Activated CD4-positive, alpha-beta T cell treated with anti-CD3 and anti-CD28 coated beads, Interleukin-2, Interleukin-6, amounts not matched to agents 100 ng/mL and 50 ng/mL, durations not matched to agents 16 hours and 8 hours (primary cell): ENCODE measurements around the gene GNAQ.

Source experiments
- DNase-seq: peaks from one replicate; pipeline ENCODE4 v3.0.0-alpha.2; 2020

GNAQ gene

DNA sequence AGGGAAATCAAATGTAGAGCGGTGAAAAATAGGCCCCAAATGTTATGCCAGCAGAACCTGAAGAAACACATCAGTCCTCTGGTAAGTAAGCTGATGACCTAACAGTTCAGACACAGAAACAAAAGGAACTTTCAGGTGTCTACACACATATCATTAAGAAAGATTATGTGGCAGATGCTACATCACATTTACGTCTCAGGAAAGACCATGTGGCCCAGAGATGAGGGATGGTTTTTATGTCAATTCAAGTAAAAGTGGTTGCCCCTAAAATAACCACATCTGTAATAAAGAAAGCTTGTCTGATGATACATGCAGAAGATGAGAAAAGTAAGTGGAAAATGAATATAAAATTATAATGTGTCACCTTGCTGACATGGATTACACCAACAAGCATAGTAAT, 31.4 kb downstream of the GNAQ start:
- DNase-seq: no peak

DNA sequence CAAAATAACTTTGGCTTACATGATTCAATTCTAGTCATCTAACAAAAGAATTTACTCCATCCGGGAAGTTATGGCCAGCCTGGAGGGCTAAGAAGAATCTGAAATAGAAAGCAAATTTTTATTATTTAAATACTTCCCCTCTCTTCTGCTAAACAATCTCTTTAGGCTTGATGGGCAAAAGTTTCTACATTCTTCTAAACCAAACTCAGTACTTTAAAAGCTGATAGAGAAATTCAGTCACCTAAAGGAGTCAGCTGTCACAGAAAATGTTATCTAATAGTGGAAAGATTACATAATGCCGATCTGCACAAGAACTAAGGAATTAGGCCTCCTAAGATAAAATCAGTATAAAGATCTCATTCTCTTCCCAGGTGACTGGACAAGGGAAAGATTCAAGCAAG, 32.4 kb downstream of the GNAQ start:
- DNase-seq: no peak

DNA sequence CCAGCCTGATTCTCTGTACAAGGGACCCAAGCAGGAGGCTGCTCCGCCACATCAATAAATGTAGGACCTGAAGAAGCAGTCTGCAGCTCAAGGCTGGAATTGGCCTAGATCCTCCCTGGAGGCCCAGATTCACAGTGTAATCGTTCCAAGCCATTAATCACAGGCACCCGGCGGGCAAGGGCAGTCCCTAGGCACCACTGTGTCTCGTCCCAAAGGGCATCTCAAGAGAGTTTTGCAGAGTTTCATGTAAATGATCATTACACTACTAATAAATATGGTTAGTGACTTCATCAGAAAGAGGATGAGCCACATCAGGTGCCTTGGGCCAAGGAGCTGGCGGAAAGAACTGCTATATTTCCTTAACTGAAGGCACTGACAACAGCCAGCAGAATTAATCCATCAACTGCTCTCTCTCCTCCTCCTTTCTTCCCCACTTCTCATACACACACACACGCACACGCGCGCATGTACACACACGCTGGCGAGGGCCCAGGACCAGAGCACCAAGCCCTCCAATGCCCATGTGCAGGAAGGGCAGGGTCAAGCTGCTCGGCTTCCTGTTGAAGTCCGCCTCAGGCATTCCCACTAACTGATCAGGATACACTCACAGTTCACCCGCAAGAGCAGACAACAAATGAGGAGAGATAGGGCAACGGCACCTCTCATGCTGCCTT, 33.9 kb downstream of the GNAQ start:
- DNase-seq: no peak

DNA sequence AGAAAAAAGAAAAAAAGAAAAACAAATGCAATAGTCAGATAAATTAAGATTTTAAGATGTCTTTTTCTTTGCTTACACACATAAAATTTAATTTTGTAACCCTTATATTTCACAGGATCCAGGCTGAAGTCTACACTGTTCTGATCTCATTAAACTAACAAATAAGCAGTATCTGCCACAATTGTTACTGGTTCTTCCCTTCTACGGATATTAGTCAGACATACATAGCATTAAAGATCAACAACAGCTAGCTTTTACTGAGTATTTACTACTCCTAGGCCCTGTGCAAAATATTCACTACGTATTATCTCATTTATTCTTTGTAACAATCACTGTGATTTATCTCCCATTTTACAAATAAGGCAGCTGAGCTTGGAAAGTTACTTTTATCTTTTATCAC, 34.9 kb downstream of the GNAQ start:
- no peak for DNase-seq

DNA sequence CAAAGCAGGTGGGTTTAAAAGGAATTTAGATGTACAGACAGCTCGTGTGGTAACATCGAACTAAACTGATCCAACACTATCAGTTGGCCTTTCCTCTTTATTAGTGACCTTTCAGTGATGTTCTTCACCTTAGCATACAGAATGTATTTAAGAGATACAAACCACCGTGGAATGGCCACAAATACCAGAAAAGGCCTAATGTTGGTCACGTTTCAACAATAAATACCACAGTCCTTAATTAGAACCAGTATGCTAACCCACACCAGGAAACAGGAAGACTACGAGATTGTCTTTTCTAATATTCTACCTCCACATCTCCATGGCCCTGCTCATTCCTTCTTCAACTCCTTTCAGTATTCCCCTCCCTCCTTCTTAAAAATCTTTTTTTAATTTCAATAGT, 40.4 kb downstream of the GNAQ start:
- no peak for DNase-seq

DNA sequence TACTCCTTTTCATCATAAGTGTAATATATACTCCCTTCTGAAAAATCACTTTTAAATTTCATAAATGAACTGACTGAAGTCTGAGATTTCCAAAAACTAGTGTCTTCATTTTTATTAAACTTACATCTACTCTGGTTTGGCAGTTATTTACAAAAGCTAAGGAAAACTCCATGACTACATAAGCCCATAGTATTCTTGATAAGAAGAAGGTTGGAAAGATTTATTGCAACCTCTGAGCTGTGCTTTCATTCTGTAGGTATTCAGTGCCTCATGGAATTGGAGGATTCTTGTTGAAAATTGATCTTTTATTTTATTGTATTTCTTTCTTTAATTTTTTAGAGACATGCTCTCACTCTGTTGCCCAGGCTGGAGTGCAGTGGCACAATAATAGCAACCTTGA, 41.7 kb downstream of the GNAQ start:
- DNase-seq: no peak

DNA sequence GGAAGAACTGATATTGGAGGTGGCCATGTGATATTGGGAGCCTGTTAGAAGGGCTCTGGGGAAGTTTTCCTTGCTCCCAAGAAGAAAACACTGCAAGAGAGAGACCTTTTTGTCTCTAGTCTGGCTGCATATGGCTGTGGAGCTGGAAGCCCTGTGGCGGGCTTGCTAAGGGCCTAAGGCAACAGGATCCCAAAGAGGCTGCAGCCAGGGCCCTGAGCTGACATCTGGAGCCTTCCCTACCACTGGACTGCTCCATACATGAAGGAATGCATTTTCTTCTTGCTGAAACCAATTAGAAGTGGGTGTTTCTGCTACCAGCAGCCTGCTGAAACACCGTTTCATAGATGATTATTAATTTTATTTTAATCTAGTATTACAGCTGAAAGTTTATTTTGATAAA, 42.2 kb downstream of the GNAQ start:
- no peak for DNase-seq

DNA sequence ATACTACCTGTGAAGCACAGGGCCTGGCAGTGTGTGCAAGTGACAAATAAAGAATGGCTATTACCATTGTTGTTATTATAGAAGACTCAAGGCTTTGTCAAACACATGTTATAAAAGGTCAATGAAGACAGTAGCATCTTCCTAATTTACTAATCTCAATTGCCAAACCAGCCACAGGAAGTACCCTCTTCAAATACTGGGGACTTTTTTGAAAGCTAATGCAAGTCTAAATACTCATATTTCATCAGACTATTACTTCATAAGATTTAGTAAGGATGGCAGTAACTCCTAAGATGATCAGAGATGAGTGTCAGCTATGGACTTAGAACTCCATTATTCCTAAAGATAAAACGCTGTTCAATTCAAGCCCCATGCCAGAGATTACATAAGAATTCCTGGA, 43.0 kb downstream of the GNAQ start:
- no peak for DNase-seq

DNA sequence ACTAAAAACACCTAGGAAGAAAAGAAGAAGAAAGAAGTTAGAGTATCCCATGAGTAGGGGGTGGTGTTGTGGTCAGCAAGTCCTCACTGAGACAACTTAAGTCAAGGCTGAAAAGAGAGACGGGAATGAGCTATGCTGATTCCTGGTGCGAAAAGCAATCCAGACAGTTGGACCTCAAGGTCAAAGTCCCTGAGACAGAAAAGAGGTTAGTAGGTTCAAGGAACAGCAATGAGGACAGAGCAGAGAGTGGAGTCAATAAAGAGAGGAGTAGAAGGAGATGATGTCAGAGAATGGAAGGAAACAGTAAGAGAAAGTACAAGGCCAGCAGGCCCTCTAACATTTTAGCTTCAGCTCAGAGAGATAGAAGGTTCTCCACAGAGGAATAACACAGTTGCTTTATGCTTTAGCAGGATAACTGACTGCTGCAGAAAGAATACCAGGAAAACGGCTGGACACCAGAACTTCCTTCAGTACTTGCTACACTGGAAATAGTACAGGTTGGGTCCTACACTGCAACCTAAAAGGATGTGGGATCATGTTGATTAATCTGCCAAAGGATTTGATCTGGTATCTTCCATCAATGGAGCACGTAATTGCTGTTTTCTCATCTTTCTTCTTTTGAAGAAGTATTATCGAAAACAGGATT, 43.6 kb downstream of the GNAQ start:
- no peak for DNase-seq

DNA sequence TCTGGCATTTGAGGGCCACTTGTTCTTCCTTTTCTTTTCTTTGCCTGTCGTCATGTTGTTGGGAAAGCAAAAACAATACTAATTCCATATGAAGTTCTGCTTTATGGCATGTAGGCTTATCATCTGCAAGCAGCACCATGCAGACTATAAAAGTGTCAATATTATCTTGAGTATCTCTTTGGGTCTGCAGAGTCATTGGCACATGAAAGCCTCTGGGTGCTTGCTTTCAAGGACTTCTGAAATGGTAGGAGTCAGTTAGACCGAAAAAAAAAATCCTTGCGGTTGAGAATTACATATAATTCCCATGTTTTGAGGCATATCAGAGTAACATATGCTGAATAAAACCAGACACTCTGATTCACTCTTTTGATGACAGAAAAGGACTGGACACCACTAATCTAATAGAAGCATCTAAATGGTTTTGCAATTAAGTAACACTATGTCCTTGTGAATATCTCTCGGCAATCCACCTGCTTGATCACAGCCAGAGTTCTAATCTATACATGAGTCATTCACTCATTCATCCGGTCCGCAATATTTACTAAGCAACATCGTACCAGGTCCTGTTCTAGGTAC, 44.4 kb downstream of the GNAQ start:
- DNase-seq: no peak

DNA sequence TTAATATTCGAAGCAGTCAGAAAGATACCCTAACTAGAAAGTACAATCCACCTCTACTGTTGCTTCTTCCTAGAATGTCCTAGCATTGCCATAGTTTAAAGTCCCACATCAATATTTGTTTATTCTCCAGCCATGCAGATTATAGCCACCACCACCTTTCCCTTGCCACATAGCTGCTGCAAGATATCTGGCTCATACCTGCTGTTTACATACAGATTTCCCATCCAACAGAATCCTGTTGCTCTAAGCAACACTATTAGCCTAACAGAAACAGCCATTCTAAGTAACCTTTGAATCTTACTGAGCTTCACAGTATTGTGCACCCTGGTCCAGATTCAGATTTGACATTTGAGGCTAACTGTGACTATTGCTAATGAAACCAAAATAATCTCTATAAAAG, 45.6 kb downstream of the GNAQ start:
- DNase-seq: no peak

DNA sequence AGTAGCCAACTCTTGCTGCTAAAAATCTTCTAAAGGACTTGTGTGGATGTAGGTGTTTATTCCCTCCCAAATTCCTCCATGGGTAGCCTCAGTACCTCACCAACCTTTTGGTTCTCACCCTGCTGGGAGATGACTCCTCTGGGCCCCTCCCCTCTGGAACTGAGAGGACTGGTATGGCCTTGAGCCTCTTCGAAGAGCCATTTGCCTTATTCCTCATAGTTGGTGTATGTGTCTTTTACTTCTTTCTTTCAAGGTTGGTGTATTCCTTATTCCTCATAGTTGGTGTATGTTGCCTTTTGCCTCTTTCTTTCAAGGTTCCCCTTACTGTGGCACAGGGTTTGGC, 48.3 kb downstream of the GNAQ start:
- DNase-seq: no peak

DNA sequence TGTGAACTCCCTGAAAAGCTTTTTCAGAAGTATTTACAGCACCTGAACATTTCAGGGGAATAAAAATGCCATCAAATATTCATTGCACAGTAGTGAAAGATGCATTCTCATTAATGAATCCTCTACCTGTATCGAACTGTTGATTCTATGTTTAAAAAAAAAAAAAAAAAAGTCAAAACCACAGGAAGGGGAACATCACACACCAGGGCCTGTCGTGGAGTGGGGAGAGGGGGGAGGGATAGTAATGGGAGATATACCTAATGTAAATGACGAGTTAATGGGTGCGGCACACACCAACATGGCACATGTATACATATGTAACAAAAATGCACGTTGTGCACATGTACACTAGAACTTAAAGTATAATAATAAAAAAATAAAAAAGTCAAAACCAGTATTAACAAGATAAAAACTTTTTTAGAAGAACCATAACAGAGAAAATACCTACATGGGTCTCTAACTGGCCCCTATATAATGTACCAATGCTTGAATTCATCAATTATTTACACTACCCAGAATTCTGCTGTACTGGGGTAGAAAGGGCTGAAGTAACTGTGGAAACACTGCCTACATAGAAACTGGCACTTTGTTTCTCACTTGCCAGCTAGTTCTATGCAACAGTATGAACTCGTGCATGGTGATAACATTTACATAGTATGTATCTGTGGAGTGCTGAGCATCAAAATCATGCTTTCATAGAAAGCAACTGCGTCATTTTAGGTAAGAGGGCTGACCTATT, 48.9 kb downstream of the GNAQ start:
- no peak for DNase-seq

DNA sequence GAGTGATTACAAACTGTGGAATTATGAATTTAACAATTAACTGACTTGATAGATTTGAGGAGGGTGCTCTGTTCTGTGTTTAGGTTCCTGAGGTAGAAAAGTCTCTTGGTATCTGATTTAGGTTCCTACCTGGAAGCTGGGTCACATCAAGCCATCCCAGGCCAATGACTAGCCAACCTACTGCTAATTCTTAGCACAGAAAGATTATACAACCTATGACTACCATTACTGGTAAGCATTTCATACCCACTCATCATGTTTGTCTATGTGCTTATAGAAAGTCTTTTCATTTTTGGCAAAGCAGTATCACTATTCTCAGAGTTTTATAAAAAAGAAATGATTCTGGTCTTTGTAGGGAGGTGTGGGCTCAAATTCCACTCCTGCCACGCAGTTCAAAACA, 49.7 kb downstream of the GNAQ start:
- no peak for DNase-seq

DNA sequence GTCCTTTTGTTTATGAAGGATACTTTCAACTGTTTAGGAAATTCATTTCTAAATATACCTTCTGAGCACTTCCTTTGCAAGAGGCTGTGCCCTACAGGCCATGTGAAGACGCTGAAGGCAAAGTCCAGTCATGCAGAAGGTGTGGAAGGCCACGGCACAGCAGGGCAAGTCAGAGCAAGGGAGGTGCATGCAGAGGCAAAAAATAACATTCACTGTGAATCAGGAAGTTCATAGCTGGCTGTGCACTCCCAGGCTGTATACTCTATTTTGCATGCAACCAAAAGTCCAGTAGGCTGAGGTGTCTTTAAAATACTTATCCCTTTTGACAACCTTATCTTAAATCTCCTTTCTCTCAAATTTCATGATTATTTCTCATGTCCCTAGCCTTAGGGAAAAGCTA, 50.3 kb downstream of the GNAQ start:
- DNase-seq: no peak

DNA sequence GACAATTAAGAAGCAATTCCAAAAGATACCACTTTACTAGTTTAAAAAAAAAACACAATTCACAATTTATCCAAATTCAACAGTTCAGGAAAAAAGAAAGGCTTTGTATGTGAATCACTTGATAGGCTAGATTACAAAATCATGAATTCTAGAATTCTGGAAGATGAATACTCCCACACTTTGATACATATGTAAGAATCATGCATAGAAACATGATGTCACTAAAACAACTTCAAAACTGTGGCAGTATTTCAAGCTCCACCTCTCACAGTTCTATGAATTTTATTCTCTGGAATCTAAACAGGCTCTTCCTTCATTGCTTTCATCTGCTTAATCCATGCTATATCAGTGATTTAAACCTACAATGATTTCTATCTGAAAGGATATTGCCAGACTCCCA, 51.0 kb downstream of the GNAQ start:
- DNase-seq: no peak

DNA sequence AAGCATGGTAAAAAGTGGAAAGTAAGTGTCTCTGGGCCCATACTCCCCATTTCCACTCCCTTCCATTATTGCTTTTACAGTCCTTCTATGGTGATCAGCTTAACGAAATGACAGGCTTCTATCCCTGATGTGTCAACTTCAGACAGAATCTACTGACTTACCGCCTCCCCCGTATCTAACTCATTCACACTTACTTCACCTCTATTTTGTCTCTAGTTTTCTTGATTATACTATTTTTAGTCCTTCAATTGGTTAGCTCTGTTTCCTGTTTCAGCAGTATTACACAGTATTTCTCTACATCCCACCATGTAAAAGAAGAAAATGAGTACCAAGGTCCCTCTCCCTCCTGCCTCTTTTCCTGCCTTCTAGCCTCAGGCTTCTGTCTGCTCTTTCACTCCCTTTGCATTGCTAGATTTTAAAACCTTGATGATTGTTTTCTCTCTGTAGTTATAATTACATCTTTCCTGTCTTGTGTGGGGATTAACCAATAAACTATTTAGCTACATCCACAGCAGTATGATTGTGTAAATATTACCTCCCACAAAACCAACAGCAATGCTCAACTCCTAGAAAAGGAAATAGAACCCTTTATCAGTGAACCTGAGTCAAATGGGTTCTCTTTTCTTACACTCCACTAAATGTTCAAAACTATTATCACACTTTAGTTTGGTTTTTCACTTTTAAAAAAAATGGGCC, 53.4 kb downstream of the GNAQ start:
- DNase-seq: peak; percentile 46

DNA sequence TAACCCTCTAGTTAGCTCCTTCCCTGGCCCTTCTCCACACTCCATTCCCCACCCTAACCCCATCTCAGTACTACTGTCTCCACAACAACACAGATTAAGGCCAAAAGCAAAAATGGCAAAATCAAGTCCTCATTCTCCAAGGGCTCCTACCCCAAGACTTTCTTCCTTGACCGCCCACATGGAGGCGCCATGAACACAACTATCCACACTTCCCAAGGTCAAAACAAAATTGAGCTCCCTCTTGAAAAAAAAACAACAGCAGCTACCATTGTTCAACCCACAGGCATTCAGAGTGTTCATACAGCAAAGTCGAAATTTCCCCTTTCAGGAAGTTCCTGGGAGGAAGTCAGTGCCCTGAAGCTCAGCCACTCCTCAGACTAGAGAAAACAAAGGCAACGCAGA, 54.4 kb downstream of the GNAQ start:
- peak; percentile 53 for DNase-seq

DNA sequence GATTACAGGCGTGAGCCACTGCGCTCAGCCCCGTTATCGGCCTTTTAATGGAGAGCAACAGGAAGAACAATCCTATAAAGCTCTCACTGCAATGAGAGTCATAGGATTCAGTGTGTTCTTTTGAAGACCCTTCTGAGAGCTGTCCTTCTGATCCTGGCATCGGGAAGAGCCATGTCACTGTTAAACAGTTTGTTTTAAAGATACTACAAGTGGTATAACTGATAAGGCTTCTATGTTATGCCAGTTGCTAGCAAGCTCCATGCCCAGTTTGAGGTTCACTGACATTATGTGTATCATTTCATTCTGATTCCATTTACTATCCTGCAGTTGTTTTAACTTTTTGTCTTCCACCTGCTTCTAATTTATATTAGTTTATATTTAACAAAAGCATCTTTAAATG, 55.8 kb downstream of the GNAQ start:
- DNase-seq: no peak

DNA sequence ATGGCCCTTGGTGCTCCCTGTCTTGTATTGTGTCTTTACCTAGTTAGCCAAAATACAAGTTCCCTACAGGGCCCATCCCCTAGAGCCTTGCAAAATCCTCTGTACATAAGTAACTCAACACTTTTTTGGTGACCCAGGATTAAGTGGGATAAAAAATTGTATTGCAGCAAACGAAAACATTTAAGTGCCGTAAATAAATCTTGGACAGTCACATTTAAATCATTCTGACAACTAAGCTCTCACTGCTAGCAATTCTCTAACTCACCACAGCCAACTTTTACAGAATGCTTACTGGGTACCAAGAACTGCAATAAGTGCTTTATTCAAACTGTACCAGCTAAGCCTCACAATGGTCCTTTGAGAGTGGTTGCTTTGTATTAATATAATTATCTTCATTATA, 56.6 kb downstream of the GNAQ start:
- DNase-seq: no peak

DNA sequence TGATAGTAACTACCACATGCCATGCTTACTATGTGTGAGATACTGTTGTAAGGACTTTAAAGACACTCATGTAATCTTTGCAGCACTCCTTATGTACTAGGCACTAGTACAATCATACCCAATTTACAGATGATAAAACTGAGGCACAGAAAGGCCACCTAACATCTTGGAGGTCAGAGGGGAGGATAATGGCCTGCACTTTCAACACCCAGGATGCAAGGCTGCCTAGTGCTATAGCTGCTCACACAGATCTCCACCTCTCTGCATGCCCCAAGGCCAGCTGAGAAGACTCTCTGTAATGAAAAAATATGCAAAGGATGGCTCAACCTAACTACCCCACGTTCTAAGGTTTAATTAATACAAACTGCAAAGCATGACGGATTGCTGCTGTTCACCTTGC, 57.2 kb downstream of the GNAQ start:
- no peak for DNase-seq

DNA sequence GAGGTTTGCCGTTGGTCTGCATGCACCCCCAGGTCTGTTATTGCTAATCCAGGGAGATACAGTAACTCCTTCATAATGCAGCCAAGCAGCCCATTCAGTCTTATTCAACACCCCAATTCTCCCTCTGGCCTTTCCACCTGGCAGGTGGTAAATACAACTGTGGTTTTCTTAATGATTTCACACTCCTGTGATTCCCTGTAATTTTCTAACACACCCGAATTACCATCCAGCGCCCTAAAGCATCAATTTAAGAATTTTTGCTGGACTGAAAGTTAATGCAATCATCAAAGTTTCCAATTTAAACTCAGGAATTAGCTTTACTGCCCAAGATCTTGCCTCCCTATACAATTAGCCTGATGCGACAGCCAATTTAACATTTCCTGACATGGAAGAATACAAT, 62.5 kb downstream of the GNAQ start:
- DNase-seq: no peak

DNA sequence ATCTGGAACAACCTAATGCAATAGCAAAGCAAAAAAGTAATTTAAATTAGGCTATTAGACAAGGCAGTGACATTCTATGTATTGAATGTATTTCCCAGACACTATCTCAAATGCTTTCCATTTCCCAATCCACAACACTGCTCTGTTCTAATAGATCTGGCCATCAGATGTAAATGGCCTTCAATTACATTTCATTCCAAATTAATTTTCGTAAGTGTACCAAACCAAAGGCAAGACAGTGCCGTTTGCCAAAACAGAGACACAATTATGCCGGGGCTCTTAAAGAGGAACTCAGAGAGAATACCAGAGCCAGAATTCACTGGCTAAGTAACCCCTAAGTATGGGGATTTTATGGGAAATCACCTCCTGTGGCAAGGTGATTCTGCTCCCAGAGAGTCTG, 63.1 kb downstream of the GNAQ start:
- no peak for DNase-seq

DNA sequence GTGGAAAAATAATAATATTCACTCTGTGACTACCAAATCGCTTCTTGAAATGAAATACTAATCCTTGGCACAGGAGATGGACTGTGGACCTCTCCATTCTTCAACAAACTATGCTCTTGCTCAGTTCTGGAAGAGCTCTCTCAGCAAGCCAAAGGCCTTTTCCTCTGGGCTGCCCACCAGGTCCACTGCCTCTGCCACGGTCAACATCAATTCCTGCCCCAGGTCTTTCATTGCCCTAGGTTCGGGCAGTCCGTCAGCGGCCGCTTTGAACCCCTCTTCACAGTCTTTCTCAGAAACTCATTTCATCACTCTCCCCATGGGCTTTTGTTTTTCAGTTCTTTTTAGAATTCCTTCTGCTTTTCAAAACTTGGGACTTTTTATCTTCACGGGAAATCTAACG, 64.9 kb downstream of the GNAQ start:
- DNase-seq: no peak
